Panc1 (cell line): ENCODE data around the gene RIMBP2. TPM values are rescaled to one million over a fixed set of nuclear protein-coding genes. Genes with fewer than 3 reads are reported as not detected.

Source experiments
- ATAC-seq: fragments of 200-7000 bp; cut with Tn5 transposase; 2 replicates; pipeline ENCODE4 v1.9.1; 2020; ENCODE audit warnings: mild to moderate bottlenecking, moderate library complexity
- BruUV-seq: library from RNA; stranded (reverse); fragments of 400-500 nt; replicated peaks from 2 replicates; lab custom pipeline; 2021; lab: Mats Ljungman, UMichigan
- CTCF ChIA-PET: fragments of 300-600 bp; sonication (Branson Sonifier 250); formaldehyde crosslinking; loops from one replicate; lab custom pipeline; 2022; ENCODE audit warnings: antibody characterized with exemption; lab: Charles Lee
- POLR2A ChIA-PET: fragments of 300-600 bp; sonication (Branson Sonifier 250); formaldehyde crosslinking; loops from one replicate; lab custom pipeline; 2022; ENCODE audit warnings: antibody characterized with exemption; lab: Charles Lee
- DNase-seq: peaks from one replicate; pipeline ENCODE4 v3.0.0-alpha.2; 2010; ENCODE audit warnings: low read depth, low spot score
- H3K27ac ChIP-seq: 2 replicates; pipeline ENCODE4 v1.5.1; 2011; ENCODE audit warnings: mild to moderate bottlenecking, low read length, inconsistent platforms
- H3K27me3 ChIP-seq: fragments of 200-500 bp; sonication (Bioruptor generic); 2 replicates; pipeline ENCODE4 v1.6.0; 2014; ENCODE audit warnings: low read length, inconsistent platforms; ENCODE audit not compliant: control insufficient read depth, insufficient read depth
- H3K36me3 ChIP-seq: fragments of 200-500 bp; sonication (Bioruptor generic); 2 replicates; pipeline ENCODE4 v1.5.1; 2014; ENCODE audit warnings: inconsistent platforms, mild to moderate bottlenecking, low read length, moderate library complexity; ENCODE audit not compliant: control insufficient read depth, insufficient read depth
- H3K4me1 ChIP-seq: 2 replicates; pipeline ENCODE4 v1.5.1; 2011; ENCODE audit warnings: inconsistent platforms, mild to moderate bottlenecking, low read length, moderate library complexity; ENCODE audit not compliant: control insufficient read depth, insufficient read depth
- H3K4me3 ChIP-seq, 2 experiments: 2 replicates each; pipeline ENCODE4 v1.5.1; 2011 to 2012; ENCODE audit warnings: low read depth in 2 of 2, low read length in 2 of 2, mild to moderate bottlenecking in 2 of 2, inconsistent platforms in 1 of 2, moderate library complexity in 1 of 2
- H3K9me3 ChIP-seq: fragments of 200-500 bp; sonication (Bioruptor generic); 2 replicates; pipeline ENCODE4 v1.5.1; 2014; ENCODE audit warnings: low read depth, mild to moderate bottlenecking, inconsistent platforms, low read length, moderate library complexity; ENCODE audit not compliant: control insufficient read depth, insufficient read depth
- CTCF ChIP-seq: fragments of 450-650 bp; IDR thresholded peaks from 2 replicates; pipeline ENCODE4 v1.5.1; 2017; ENCODE audit warnings: mild to moderate bottlenecking
- POLR2AphosphoS5 ChIP-seq: IDR thresholded peaks from 2 replicates; pipeline ENCODE4 v1.6.1; 2012; ENCODE audit warnings: mild to moderate bottlenecking, low read depth, low read length, moderate library complexity
- REST ChIP-seq, 2 experiments: IDR thresholded peaks; 2 replicates each; pipeline ENCODE4 v1.6.1; 2011 to 2012; ENCODE audit warnings: low read depth in 2 of 2, control low read depth in 1 of 2, low read length in 1 of 2, mild to moderate bottlenecking in 1 of 2, moderate library complexity in 1 of 2; ENCODE audit not compliant: insufficient read depth in 1 of 2
- SIN3A ChIP-seq: IDR thresholded peaks from 2 replicates; pipeline ENCODE4 v1.6.1; 2012; ENCODE audit warnings: low read depth, mild to moderate bottlenecking, low read length, moderate library complexity, borderline replicate concordance; ENCODE audit not compliant: insufficient read depth
- TCF7L2 ChIP-seq: IDR thresholded peaks from 2 replicates; pipeline ENCODE4 v1.6.1; 2011; ENCODE audit warnings: mild to moderate bottlenecking, low read depth, low read length, inconsistent platforms
- in situ Hi-C: cut with HindIII; loops from 2 replicates; pipeline ENCODE4 v1.10.0; 2016; ENCODE audit warnings: low sequenced_read_pairs, low pct_unique_long_range_greater_than_20kb
- intact Hi-C: fragments of 100-400 bp; cut with micrococcal nuclease; formaldehyde crosslinking; loops from one replicate; pipeline ENCODE4 v1.10.0; 2022; ENCODE audit not compliant: unreplicated experiment
- total RNA-seq: library from RNA; stranded (reverse); gene quantifications from one replicate; pipeline ENCODE4 v1.2.1, GENCODE V29; 2021; ENCODE audit not compliant: unreplicated experiment

Gene RIMBP2
- total RNA-seq, 1 experiment from 2014 or later, result not detected

GRCh38 chr12:130571734-130572133, 144.4 kb downstream of the RIMBP2 start:
- DNase-seq (no peak), ATAC-seq (no peak)
- Histone ChIP-seq H3K4me3 (no peak overlapping the region), H3K27me3 (no peaks in the 10 kb centered on the region), H3K36me3 (no peaks in the 10 kb centered on the region), H3K27ac (no peak overlapping the region), H3K9me3 (no peaks in the 10 kb centered on the region), H3K4me1 (no peaks in the 10 kb centered on the region)
- intact Hi-C loops (no loop called here), in situ Hi-C loops (no loop called here)
- CTCF ChIA-PET, result no interaction called here
- POLR2A ChIA-PET, result no interaction called here
- TF ChIP-seq CTCF (no peak), POLR2AphosphoS5 (no peak), SIN3A (no peak), REST (IDR thresholded peaks at IDR 0.05; ENCODE audit: insufficient read depth in 1 of 2, low read depth in 2 of 2, low read length in 1 of 2) (no peak), TCF7L2 (no peak)
- no TSS peak for BruUV-seq

- no peak overlapping the region for H3K4me3 ChIP-seq
- H3K36me3 ChIP-seq, result no peaks in the 10 kb centered on the region
- TF ChIP-seq SIN3A (no peak), POLR2AphosphoS5 (no peak), TCF7L2 (no peak), REST (IDR thresholded peaks at IDR 0.05; ENCODE audit: insufficient read depth in 1 of 2, low read depth in 2 of 2, low read length in 1 of 2) (no peak), CTCF (no peak)
- no peak overlapping the region for H3K27ac ChIP-seq
- no TSS peak for BruUV-seq
- ATAC-seq, result no peak
- no peaks in the 10 kb centered on the region for H3K9me3 ChIP-seq
- H3K27me3 ChIP-seq, result no peaks in the 10 kb centered on the region
- DNase-seq, result no peak
- intact Hi-C loops, result no loop called here
- in situ Hi-C loops, result no loop called here
- POLR2A ChIA-PET, result no interaction called here
- CTCF ChIA-PET, result no interaction called here
- H3K4me1 ChIP-seq, result no peaks in the 10 kb centered on the region
Measured at GRCh38 chr12:130571089-130571488, 145.0 kb downstream of the RIMBP2 start.
